Endothelial cell (in vitro differentiated cells): ENCODE measurements around the gene STK32C. TPM values are rescaled to one million over a fixed set of nuclear protein-coding genes. Genes with fewer than 3 reads are reported as not detected.

Experiments
- DNase-seq: peaks from one replicate; pipeline ENCODE4 v3.0.0; 2021; ENCODE audit warnings: low spot score
- H3K27ac Mint-ChIP-seq: one replicate; pipeline ENCODE4 v1.8.0; 2021; ENCODE audit warnings: mixed read lengths, inconsistent platforms; ENCODE audit not compliant: unreplicated experiment
- H3K27me3 Mint-ChIP-seq: one replicate; pipeline ENCODE4 v1.8.0; 2021; ENCODE audit warnings: mild to moderate bottlenecking, moderate library complexity, mixed read lengths, inconsistent platforms; ENCODE audit not compliant: unreplicated experiment
- H3K36me3 Mint-ChIP-seq: one replicate; pipeline ENCODE4 v1.8.0; 2021; ENCODE audit warnings: mild to moderate bottlenecking, low read depth, mixed read lengths, inconsistent platforms; ENCODE audit not compliant: unreplicated experiment
- H3K4me1 Mint-ChIP-seq: one replicate; pipeline ENCODE4 v1.8.0; 2021; ENCODE audit warnings: mild to moderate bottlenecking, mixed read lengths, inconsistent platforms; ENCODE audit not compliant: unreplicated experiment
- H3K4me3 Mint-ChIP-seq: one replicate; pipeline ENCODE4 v1.8.0; 2021; ENCODE audit warnings: mild to moderate bottlenecking, mixed read lengths, inconsistent platforms; ENCODE audit not compliant: unreplicated experiment
- H3K9me3 Mint-ChIP-seq: one replicate; pipeline ENCODE4 v1.8.0; 2021; ENCODE audit warnings: mixed read lengths, inconsistent platforms; ENCODE audit not compliant: unreplicated experiment
- total RNA-seq: library from RNA; stranded (reverse); fragmentation: NEBNext Ultra II Directional; extraction: Animal tissue kit (Norgen Biotek cat#: 25700); gene quantifications from one replicate; pipeline ENCODE4 v1.2.1, GENCODE V29; 2021; ENCODE audit not compliant: unreplicated experiment
- TF ChIP-seq, protein P1 (sequence below): fragments of 200-600 bp; sonication (generic); IDR thresholded peaks from one replicate; pipeline ENCODE4 v1.5.0; 2021; ENCODE audit warnings: antibody characterized with exemption; ENCODE audit not compliant: unreplicated experiment

The STK32C gene
- total RNA-seq, 1 donor from 2014 or later = 12.6 TPM

DNA sequence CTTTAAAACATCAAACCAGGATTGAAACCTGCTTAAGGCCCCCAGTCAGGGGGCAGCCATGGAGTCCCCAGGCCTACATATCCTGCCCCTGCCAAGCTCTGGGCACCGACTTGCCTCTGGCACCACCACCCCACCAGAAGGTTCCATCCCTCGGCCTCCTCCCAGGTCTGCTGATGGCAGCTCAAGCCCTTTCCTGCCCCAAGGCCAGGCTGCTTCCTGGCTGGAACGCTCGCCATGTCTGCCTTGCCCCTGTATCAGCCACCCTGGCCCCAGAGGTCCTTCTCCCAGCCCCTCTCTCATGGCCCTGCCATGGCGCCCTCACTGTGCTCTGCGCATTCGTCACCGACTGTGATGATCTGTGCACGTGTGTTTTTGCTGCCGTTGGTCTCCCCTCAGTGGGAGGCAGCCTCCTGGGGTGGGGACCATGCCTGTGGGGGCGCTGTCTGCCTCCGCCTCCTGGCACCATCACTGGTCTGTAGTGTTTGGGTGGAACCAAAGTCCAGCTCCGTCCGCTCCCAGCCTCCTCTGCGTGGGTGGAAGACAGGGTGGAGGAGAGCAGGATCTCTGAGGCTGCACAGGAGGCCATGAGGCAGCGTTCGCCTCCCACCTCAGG lies 117.8 kb downstream of the STK32C start:
- peaks cover 12% of the 10 kb centered on the region for H3K27me3 Mint-ChIP-seq
- H3K9me3 Mint-ChIP-seq = no peaks in the 10 kb centered on the region
- H3K27ac Mint-ChIP-seq = no peak overlapping the region
- TF ChIP-seq, protein P1, sequence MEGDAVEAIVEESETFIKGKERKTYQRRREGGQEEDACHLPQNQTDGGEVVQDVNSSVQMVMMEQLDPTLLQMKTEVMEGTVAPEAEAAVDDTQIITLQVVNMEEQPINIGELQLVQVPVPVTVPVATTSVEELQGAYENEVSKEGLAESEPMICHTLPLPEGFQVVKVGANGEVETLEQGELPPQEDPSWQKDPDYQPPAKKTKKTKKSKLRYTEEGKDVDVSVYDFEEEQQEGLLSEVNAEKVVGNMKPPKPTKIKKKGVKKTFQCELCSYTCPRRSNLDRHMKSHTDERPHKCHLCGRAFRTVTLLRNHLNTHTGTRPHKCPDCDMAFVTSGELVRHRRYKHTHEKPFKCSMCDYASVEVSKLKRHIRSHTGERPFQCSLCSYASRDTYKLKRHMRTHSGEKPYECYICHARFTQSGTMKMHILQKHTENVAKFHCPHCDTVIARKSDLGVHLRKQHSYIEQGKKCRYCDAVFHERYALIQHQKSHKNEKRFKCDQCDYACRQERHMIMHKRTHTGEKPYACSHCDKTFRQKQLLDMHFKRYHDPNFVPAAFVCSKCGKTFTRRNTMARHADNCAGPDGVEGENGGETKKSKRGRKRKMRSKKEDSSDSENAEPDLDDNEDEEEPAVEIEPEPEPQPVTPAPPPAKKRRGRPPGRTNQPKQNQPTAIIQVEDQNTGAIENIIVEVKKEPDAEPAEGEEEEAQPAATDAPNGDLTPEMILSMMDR = no peak
- peak overlapping the region; percentile 74 for H3K4me3 Mint-ChIP-seq
- H3K36me3 Mint-ChIP-seq = peaks cover 5% of the 10 kb centered on the region
- no peak for DNase-seq
- H3K4me1 Mint-ChIP-seq = peaks cover under 1% of the 10 kb centered on the region

GRCh38 chr10:132189016-132189415 lies 118.7 kb downstream of the STK32C start:
- TF ChIP-seq, protein P1 = no peak
- Mint-ChIP-seq H3K36me3 (peaks cover 5% of the 10 kb centered on the region), H3K4me1 (peaks cover 3% of the 10 kb centered on the region), H3K27ac (no peak overlapping the region), H3K27me3 (peaks cover 17% of the 10 kb centered on the region), H3K9me3 (no peaks in the 10 kb centered on the region), H3K4me3 (no peak overlapping the region)
- no peak for DNase-seq

DNA sequence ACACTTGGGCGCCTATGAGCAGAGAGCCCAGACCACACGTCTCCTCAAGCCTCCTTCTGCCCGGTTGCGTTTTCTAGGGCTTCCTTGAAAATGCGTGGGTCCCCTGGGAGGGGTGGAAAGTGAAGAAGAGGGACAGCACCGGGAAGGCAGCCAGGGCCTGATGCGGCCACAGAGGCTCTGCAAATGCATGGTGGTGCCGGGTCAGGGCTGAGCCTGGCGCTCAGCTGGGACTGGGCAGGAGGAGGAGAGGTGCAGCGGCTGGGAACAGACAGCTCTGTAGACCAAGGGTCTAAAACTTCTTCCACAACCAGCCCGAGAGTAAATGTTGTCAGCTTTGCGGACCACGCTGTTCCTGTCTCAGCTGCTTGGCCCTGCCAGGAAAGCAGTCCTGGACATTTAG lies 119.4 kb downstream of the STK32C start:
- Mint-ChIP-seq H3K27me3 (peaks cover 17% of the 10 kb centered on the region), H3K27ac (no peak overlapping the region)
- no peak for DNase-seq

DNA sequence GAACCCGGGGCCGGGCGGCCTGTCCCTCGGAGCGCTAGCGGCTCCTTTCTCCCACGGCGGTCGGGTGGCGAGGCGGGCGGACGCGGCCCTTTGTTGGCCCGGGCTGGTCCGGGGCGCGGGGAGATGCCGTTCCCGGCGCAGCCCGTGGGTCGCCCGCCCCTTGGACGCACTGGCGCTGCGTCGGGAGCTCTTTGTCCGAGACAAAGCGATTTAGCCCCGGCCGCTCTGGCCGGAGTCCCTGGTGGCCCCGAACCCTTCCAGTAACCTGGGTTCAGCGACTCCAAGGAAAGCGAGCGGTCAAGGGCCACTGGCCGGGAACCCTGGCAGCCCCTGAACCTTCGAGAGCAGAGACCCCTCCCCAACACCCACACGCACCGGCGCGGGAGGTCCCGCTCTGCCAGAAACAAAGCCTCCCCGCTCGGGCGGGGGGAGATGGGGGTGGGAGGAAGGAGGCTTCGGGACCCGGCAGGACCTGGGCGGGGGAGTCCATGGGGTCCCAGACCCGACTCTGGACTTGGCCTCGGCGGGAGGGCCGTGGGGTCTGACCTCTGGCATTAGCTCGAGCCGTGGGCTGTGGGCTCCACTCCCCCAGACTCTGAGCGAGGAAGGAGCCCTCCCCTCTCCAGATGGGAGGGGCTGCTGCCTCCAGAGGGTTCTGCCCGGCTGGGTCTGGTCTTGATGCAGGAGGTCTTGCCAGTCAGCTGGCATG lies 120.2 kb downstream of the STK32C start:
- TF ChIP-seq, protein P1 = no peak
- H3K4me1 Mint-ChIP-seq = peaks cover 3% of the 10 kb centered on the region
- peak; percentile 28 for DNase-seq
- no peaks in the 10 kb centered on the region for H3K9me3 Mint-ChIP-seq
- H3K36me3 Mint-ChIP-seq = peaks cover 5% of the 10 kb centered on the region
- peak overlapping the region; percentile 37 for H3K4me3 Mint-ChIP-seq
- no peak overlapping the region for H3K27ac Mint-ChIP-seq
- H3K27me3 Mint-ChIP-seq = peaks cover 17% of the 10 kb centered on the region

More for the DNA sequence above, 119.4 kb downstream of the STK32C start:
- peaks cover 5% of the 10 kb centered on the region for H3K36me3 Mint-ChIP-seq
- TF ChIP-seq, protein P1 = no peak
- peak overlapping the region; percentile 79 for H3K4me3 Mint-ChIP-seq
- H3K9me3 Mint-ChIP-seq = no peaks in the 10 kb centered on the region
- H3K4me1 Mint-ChIP-seq = peaks cover 3% of the 10 kb centered on the region
